Lung (tissue), 12 donors: ENCODE data around the gene TAOK2. TPM values are rescaled to one million over a fixed set of nuclear protein-coding genes. Genes with fewer than 3 reads are reported as not detected.

Source experiments
- ATAC-seq: fragments of 200-7000 bp; cut with Tn5 transposase; one replicate; pipeline ENCODE4 v1.9.1; 2020; ENCODE audit warnings: moderate number of reproducible peaks; ENCODE audit not compliant: insufficient read depth, low FRiP score
- DNase-seq, 3 donors: peaks; one replicate each; pipeline ENCODE4 v3.0.0-alpha.2; 2013 to 2017
- H3K27ac ChIP-seq, 2 donors: one replicate each; pipeline ENCODE4 v1.5.1; 2013; ENCODE audit warnings: mild to moderate bottlenecking in 2 of 2, moderate library complexity in 2 of 2, control low read depth in 1 of 2, inconsistent platforms in 1 of 2, low read depth in 1 of 2, low read length in 1 of 2
- H3K27me3 ChIP-seq, 3 donors: one replicate each; pipeline ENCODE4 v1.5.1; 2013; ENCODE audit warnings: low read length in 2 of 3; ENCODE audit not compliant: control insufficient read depth in 3 of 3, insufficient read depth in 3 of 3
- H3K36me3 ChIP-seq, 4 donors: one replicate each; pipeline ENCODE4 v1.5.1; 2013; ENCODE audit warnings: low read length in 4 of 4, mild to moderate bottlenecking in 1 of 4, moderate library complexity in 1 of 4; ENCODE audit not compliant: control insufficient read depth in 4 of 4, insufficient read depth in 4 of 4
- H3K4me1 ChIP-seq, 5 donors: one replicate each; pipeline ENCODE4 v1.5.1; 2013; ENCODE audit warnings: low read length in 5 of 5, mild to moderate bottlenecking in 2 of 5, moderate library complexity in 1 of 5; ENCODE audit not compliant: control insufficient read depth in 5 of 5, insufficient read depth in 5 of 5
- H3K4me3 ChIP-seq: one replicate; pipeline ENCODE4 v1.5.1; 2013; ENCODE audit warnings: mild to moderate bottlenecking, control low read depth, moderate library complexity
- H3K9ac ChIP-seq, 2 donors: one replicate each; pipeline ENCODE4 v1.5.1; 2013; ENCODE audit warnings: low read length in 2 of 2, control low read depth in 1 of 2; ENCODE audit not compliant: insufficient read depth in 1 of 2
- H3K9me3 ChIP-seq, 4 donors: one replicate each; pipeline ENCODE4 v1.5.1; 2013; ENCODE audit warnings: low read length in 3 of 4, mild to moderate bottlenecking in 1 of 4, moderate library complexity in 1 of 4; ENCODE audit not compliant: control insufficient read depth in 4 of 4, insufficient read depth in 3 of 4
- CTCF ChIP-seq: IDR thresholded peaks from 2 replicates; pipeline ENCODE4 v1.5.1; 2012; ENCODE audit warnings: mild to moderate bottlenecking; ENCODE audit errors: control extremely low read depth, extremely low read depth
- WGBS, 2 donors: extraction: QIAGEN DNeasy Blood & Tissue Kit; methylation state at CpG; one replicate each; pipeline ENCODE4 v1.1.7; 2013; 5-methylcytosine and 5-hydroxymethylcytosine counted together
- polyA plus RNA-seq, 2 donors: library from polyadenylated mRNA; stranded (reverse); fragments of 200-250 nt; gene quantifications; one replicate each; pipeline ENCODE4 v1.2.1, GENCODE V29; 2013
- total RNA-seq, 2 donors: library from RNA; depleted of rRNA in 1 of 2; stranded (reverse); fragments of >200 nt in 1 of 2; gene quantifications; one replicate each; pipeline ENCODE4 v1.2.1, GENCODE V29; 2014 to 2021
- donor health status: control.
- donor health status: control.
- donor health status: Bipolar disorder and iron deficiency.
- donor health status: healthy.
- donor health status: DM: yes; HTN: yes; CAD: no.

TAOK2 gene
- total and polyA plus RNA-seq, 4 donors: 33.8 to 71.8 (median 55.4) TPM

- H3K36me3 ChIP-seq: peaks cover 3 to 37% (median 30%) of the 10 kb centered on the region in 4 donors
Observed at GRCh38 chr16:29975134-29975538, 1.5 kb downstream of the TAOK2 start.

GRCh38 chr16:29975811-29976511, 2.3 kb downstream of the TAOK2 start:
- H3K36me3 ChIP-seq: peaks cover 7 to 43% (median 34%) of the 10 kb centered on the region in 4 donors
- H3K27me3 ChIP-seq: no peaks in the 10 kb centered on the region
- peak overlapping the region; percentile 11 for H3K4me3 ChIP-seq
- H3K4me1 ChIP-seq: peaks cover 14 to 31% (median 21%) of the 10 kb centered on the region in 5 donors
- 16 to 29% methylated on average over 6 of the region's 6 CpGs for WGBS, 2 donors
- ATAC-seq (no peak), DNase-seq (no peak)
- H3K9ac ChIP-seq: peak overlapping the region; percentile 48 to 60
- peaks cover 0 to 3% (median 0%) of the 10 kb centered on the region in 4 donors for H3K9me3 ChIP-seq
- peak overlapping the region; percentile 87 to 95 for H3K27ac ChIP-seq
- no peak for TF ChIP-seq CTCF

More at GRCh38 chr16:29975134-29975538, 1.5 kb downstream of the TAOK2 start:
- no peak for ATAC-seq
- 45 to 59% methylated on average over 5 of the region's 5 CpGs for WGBS, 2 donors
- H3K9me3 ChIP-seq: peaks cover 0 to 3% (median 0%) of the 10 kb centered on the region in 4 donors
- DNase-seq: no peak
- peaks cover 14 to 31% (median 21%) of the 10 kb centered on the region in 5 donors for H3K4me1 ChIP-seq
- peak overlapping the region; percentile 60 to 90 for H3K9ac ChIP-seq
- peak overlapping the region; percentile 87 to 95 for H3K27ac ChIP-seq
- H3K4me3 ChIP-seq: peak overlapping the region; percentile 91
- no peaks in the 10 kb centered on the region for H3K27me3 ChIP-seq
- no peak for TF ChIP-seq CTCF

GRCh38 chr16:29977063-29977825, 3.6 kb downstream of the TAOK2 start:
- peak overlapping the region; percentile 71 to 87 for H3K27ac ChIP-seq
- no peak for DNase-seq

More at GRCh38 chr16:29977063-29977825, 3.6 kb downstream of the TAOK2 start:
- 63 to 73% methylated on average over 9 of the region's 9 CpGs for WGBS, 2 donors
- no peak for ATAC-seq
- Histone ChIP-seq H3K36me3 (peaks cover 15 to 52% (median 39%) of the 10 kb centered on the region in 4 donors), H3K9ac (no peak overlapping the region), H3K4me3 (no peak overlapping the region), H3K4me1 (peaks cover 14 to 31% (median 21%) of the 10 kb centered on the region in 5 donors), H3K27me3 (no peaks in the 10 kb centered on the region), H3K9me3 (peaks cover 0 to 3% (median 0%) of the 10 kb centered on the region in 4 donors)
- TF ChIP-seq CTCF: no peak
